PC-3 (cell line): Measurements from ENCODE around the gene SLITRK3. TPM values are rescaled to one million over a fixed set of nuclear protein-coding genes. Genes with fewer than 3 reads are reported as not detected.
A peak's percentile ranks its signal among the peaks of the same experiment; 100 is the strongest.

Experiments
- ATAC-seq: fragments of 200-7000 bp; cut with Tn5 transposase; 2 replicates; pipeline ENCODE4 v1.9.1; 2020; ENCODE audit warnings: mild to moderate bottlenecking, moderate library complexity
- BruUV-seq: library from RNA; stranded (reverse); fragments of 400-500 nt; replicated peaks from 2 replicates; lab custom pipeline; 2021; lab: Mats Ljungman, UMichigan
- CTCF ChIA-PET: fragments of 300-600 bp; sonication (Branson Sonifier 250); formaldehyde crosslinking; loops from one replicate; lab custom pipeline; 2022; ENCODE audit warnings: antibody characterized with exemption; lab: Charles Lee
- POLR2A ChIA-PET: fragments of 300-600 bp; sonication (Branson Sonifier 250); formaldehyde crosslinking; loops from one replicate; lab custom pipeline; 2022; ENCODE audit warnings: antibody characterized with exemption; ENCODE audit not compliant: unreplicated experiment; lab: Charles Lee
- DNase-seq: peaks from one replicate; pipeline ENCODE4 v3.0.0-alpha.2; 2015
- H2AFZ ChIP-seq: fragments of 300-600 bp; sonication (generic); 2 replicates; pipeline ENCODE4 v1.6.0; 2016; ENCODE audit warnings: antibody characterized with exemption, low read length
- H3F3A ChIP-seq: fragments of 300-600 bp; sonication (generic); one replicate; pipeline ENCODE4 v1.6.0; 2017; ENCODE audit warnings: antibody characterized with exemption, low read length, control low read depth, mild to moderate bottlenecking; ENCODE audit not compliant: unreplicated experiment
- H3K27ac ChIP-seq: fragments of 300-600 bp; sonication (generic); 2 replicates; pipeline ENCODE4 v1.5.1; 2016; ENCODE audit warnings: mild to moderate bottlenecking, low read length
- H3K27me3 ChIP-seq: fragments of 300-600 bp; sonication (generic); 2 replicates; pipeline ENCODE4 v1.6.1; 2016; ENCODE audit warnings: low read length, mixed read lengths
- H3K36me3 ChIP-seq: fragments of 300-600 bp; sonication (generic); 2 replicates; pipeline ENCODE4 v1.6.1; 2016; ENCODE audit warnings: low read depth, mixed run types, low read length, mixed read lengths
- H3K4me1 ChIP-seq: fragments of 300-600 bp; sonication (generic); 2 replicates; pipeline ENCODE4 v1.5.1; 2016; ENCODE audit warnings: low read length; ENCODE audit not compliant: insufficient read depth
- H3K4me2 ChIP-seq: fragments of 300-600 bp; sonication (generic); 2 replicates; pipeline ENCODE4 v1.6.0; 2016; ENCODE audit warnings: low read length
- H3K4me3 ChIP-seq: fragments of 300-600 bp; sonication (generic); 2 replicates; pipeline ENCODE4 v1.5.1; 2016; ENCODE audit warnings: mild to moderate bottlenecking, low read length, mixed read lengths
- H3K79me2 ChIP-seq: fragments of 300-600 bp; sonication (generic); 2 replicates; pipeline ENCODE4 v1.6.1; 2017; ENCODE audit warnings: low read length, mixed read lengths
- H3K9ac ChIP-seq: fragments of 300-600 bp; sonication (generic); 2 replicates; pipeline ENCODE4 v1.6.0; 2016; ENCODE audit warnings: mild to moderate bottlenecking, low read length
- H3K9me2 ChIP-seq: fragments of 300-600 bp; sonication (generic); replicated peaks from 2 replicates; pipeline ENCODE4 v1.6.1; 2016; ENCODE audit warnings: mixed run types, low read length, mixed read lengths
- H3K9me3 ChIP-seq: fragments of 300-600 bp; sonication (generic); 2 replicates; pipeline ENCODE4 v1.6.1; 2016; ENCODE audit warnings: low read length, mixed read lengths
- H4K20me1 ChIP-seq: fragments of 300-600 bp; sonication (generic); 2 replicates; pipeline ENCODE4 v1.6.1; 2016; ENCODE audit warnings: low read length, mixed read lengths
- EZH2 ChIP-seq: fragments of 300-600 bp; sonication (generic); IDR thresholded peaks from one replicate; pipeline ENCODE4 v1.6.1; 2017; ENCODE audit warnings: antibody characterized with exemption, mild to moderate bottlenecking, low read length; ENCODE audit not compliant: unreplicated experiment
- EZH2phosphoT487 ChIP-seq: fragments of 300-600 bp; sonication (generic); IDR thresholded peaks from 2 replicates; pipeline ENCODE4 v1.6.1; 2018; ENCODE audit warnings: mild to moderate bottlenecking, antibody characterized with exemption, low read length, borderline replicate concordance
- intact Hi-C: fragments of 100-400 bp; cut with micrococcal nuclease; formaldehyde crosslinking; loops from 2 replicates; pipeline ENCODE4 v1.9.0; 2023
- total RNA-seq: library from RNA; depleted of rRNA; stranded (reverse); fragments of >200 nt; gene quantifications from 2 replicates; pipeline ENCODE4 v1.2.3, GENCODE V29; 2014
- TF ChIP-seq, protein P1 (sequence below): fragments of 300-600 bp; sonication (generic); conservative IDR thresholded peaks from 2 replicates; pipeline ENCODE4 v1.5.1; 2017; ENCODE audit warnings: antibody characterized with exemption, low read depth, mild to moderate bottlenecking, low read length

The SLITRK3 gene
- total RNA-seq, 1 experiment from 2014 or later = not detected

GRCh38 chr3:165188452-165188851 lies 7.7 kb downstream of the SLITRK3 start:
- H3K4me3 ChIP-seq = no peak overlapping the region
- no peaks in the 10 kb centered on the region for H3F3A ChIP-seq
- no peak overlapping the region for H3K4me2 ChIP-seq
- no peaks in the 10 kb centered on the region for H3K9me2 ChIP-seq
- CTCF ChIA-PET = no interaction called here
- no peak overlapping the region for H3K27ac ChIP-seq
- no peaks in the 10 kb centered on the region for H3K79me2 ChIP-seq
- no peaks in the 10 kb centered on the region for H4K20me1 ChIP-seq
- no peak overlapping the region for H3K9ac ChIP-seq
- no peaks in the 10 kb centered on the region for H3K4me1 ChIP-seq
- TF ChIP-seq EZH2 = no peak
- TF ChIP-seq, protein P1, sequence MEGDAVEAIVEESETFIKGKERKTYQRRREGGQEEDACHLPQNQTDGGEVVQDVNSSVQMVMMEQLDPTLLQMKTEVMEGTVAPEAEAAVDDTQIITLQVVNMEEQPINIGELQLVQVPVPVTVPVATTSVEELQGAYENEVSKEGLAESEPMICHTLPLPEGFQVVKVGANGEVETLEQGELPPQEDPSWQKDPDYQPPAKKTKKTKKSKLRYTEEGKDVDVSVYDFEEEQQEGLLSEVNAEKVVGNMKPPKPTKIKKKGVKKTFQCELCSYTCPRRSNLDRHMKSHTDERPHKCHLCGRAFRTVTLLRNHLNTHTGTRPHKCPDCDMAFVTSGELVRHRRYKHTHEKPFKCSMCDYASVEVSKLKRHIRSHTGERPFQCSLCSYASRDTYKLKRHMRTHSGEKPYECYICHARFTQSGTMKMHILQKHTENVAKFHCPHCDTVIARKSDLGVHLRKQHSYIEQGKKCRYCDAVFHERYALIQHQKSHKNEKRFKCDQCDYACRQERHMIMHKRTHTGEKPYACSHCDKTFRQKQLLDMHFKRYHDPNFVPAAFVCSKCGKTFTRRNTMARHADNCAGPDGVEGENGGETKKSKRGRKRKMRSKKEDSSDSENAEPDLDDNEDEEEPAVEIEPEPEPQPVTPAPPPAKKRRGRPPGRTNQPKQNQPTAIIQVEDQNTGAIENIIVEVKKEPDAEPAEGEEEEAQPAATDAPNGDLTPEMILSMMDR = no peak
- no peak for TF ChIP-seq EZH2phosphoT487
- no peaks in the 10 kb centered on the region for H3K36me3 ChIP-seq
- peaks cover 10% of the 10 kb centered on the region for H3K27me3 ChIP-seq
- no peak overlapping the region for H2AFZ ChIP-seq
- POLR2A ChIA-PET = no interaction called here
- no peak for ATAC-seq
- no TSS peak for BruUV-seq
- H3K9me3 ChIP-seq = no peaks in the 10 kb centered on the region
- intact Hi-C loops = loop anchor here (5.0 to 10.0 kb wide), 3 partner anchors 384 to 1711 kb away; no protein-coding TSS in a partner anchor
- no peak for DNase-seq

GRCh38 chr3:165185707-165186327 lies 10.4 kb downstream of the SLITRK3 start:
- H3K9me2 ChIP-seq = no peaks in the 10 kb centered on the region
- DNase-seq (peak; percentile 73), ATAC-seq (peak; percentile 99)
- H3K27ac ChIP-seq = no peak overlapping the region
- H3K4me3 ChIP-seq = no peak overlapping the region
- ChIA-PET CTCF (interaction anchor here (0.6 kb wide), 1 partner anchor 21 kb away, joined by 3 read pairs; no protein-coding TSS in a partner anchor), POLR2A (no interaction called here)
- no peak for TF ChIP-seq EZH2phosphoT487
- TF ChIP-seq, protein P1 = peak; percentile 93
- no peaks in the 10 kb centered on the region for H3K27me3 ChIP-seq
- intact Hi-C loops = loop anchor here (1.0 to 10.0 kb wide), 6 partner anchors 381 to 1709 kb away; no protein-coding TSS in a partner anchor
- H3F3A ChIP-seq = no peaks in the 10 kb centered on the region
- no peaks in the 10 kb centered on the region for H4K20me1 ChIP-seq
- H3K36me3 ChIP-seq = no peaks in the 10 kb centered on the region
- no peak overlapping the region for H3K9ac ChIP-seq
- H2AFZ ChIP-seq = no peak overlapping the region
- BruUV-seq = no TSS peak
- no peaks in the 10 kb centered on the region for H3K4me1 ChIP-seq
- H3K9me3 ChIP-seq = no peaks in the 10 kb centered on the region
- no peak overlapping the region for H3K4me2 ChIP-seq
- no peaks in the 10 kb centered on the region for H3K79me2 ChIP-seq

DNA sequence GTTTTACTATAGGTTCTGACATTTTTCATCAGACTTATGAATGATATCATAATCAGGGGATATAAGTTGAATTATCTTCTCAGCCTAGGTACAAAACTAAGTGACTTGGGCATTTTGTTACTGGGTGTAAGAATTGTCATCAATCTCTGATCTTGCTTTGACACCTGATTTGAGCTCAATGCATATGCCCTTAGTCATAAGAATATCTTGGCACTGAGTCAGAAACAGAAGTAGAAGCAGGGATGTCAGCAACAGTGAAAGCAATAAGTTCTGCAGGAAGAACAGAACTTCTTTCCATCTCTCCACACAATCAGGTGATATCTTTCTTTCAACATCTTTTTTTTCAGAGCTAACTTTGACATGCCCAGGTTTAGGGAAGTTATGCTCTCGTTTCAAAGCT lies 14.6 kb downstream of the SLITRK3 start:
- DNase-seq (peak; percentile 26), ATAC-seq (no peak)
- TF ChIP-seq EZH2phosphoT487 (no peak), EZH2 (no peak)
- TF ChIP-seq, protein P1 = no peak
- Histone ChIP-seq H3K9ac (no peak overlapping the region), H3F3A (no peaks in the 10 kb centered on the region), H3K9me2 (no peaks in the 10 kb centered on the region), H3K9me3 (no peaks in the 10 kb centered on the region), H3K4me3 (no peak overlapping the region), H2AFZ (no peak overlapping the region), H3K4me2 (no peak overlapping the region), H3K79me2 (no peaks in the 10 kb centered on the region), H3K27me3 (no peaks in the 10 kb centered on the region), H4K20me1 (no peaks in the 10 kb centered on the region), H3K36me3 (no peaks in the 10 kb centered on the region), H3K4me1 (no peaks in the 10 kb centered on the region), H3K27ac (no peak overlapping the region)
- ChIA-PET CTCF (no interaction called here), POLR2A (no interaction called here)
- intact Hi-C loops = loop anchor here (10.0 kb wide), 2 partner anchors 377 to 1267 kb away; no protein-coding TSS in a partner anchor
- no TSS peak for BruUV-seq
